Measurements from ENCODE around the gene NEDD4L.

The NEDD4L gene

GRCh38 chr18:58095655-58096054 lies 51.6 kb downstream of the NEDD4L start:
- DNase-seq, result no peak

- no peak for DNase-seq
Observed at GRCh38 chr18:58096658-58097057, 52.6 kb downstream of the NEDD4L start.

GRCh38 chr18:58097121-58097906 lies 53.3 kb downstream of the NEDD4L start:
- no peak for DNase-seq

GRCh38 chr18:58097907-58098166 lies 53.8 kb downstream of the NEDD4L start:
- no peak for DNase-seq

GRCh38 chr18:58098706-58099105 lies 54.7 kb downstream of the NEDD4L start:
- DNase-seq, result no peak

- no peak for DNase-seq
Observed at GRCh38 chr18:58100154-58100553, 56.1 kb downstream of the NEDD4L start.

GRCh38 chr18:58101291-58101794 lies 57.3 kb downstream of the NEDD4L start:
- no peak for DNase-seq

- DNase-seq, result no peak
Observed at GRCh38 chr18:58102018-58102417, 58.0 kb downstream of the NEDD4L start.

- DNase-seq, result no peak
Observed at GRCh38 chr18:58102875-58103274, 58.8 kb downstream of the NEDD4L start.

GRCh38 chr18:58103339-58103985 lies 59.4 kb downstream of the NEDD4L start:
- no peak for DNase-seq

GRCh38 chr18:58104096-58104495 lies 60.1 kb downstream of the NEDD4L start:
- DNase-seq, result no peak

GRCh38 chr18:58105206-58105887 lies 61.3 kb downstream of the NEDD4L start:
- DNase-seq, result no peak

GRCh38 chr18:58105888-58106260 lies 61.8 kb downstream of the NEDD4L start:
- no peak for DNase-seq

GRCh38 chr18:58106289-58107070 lies 62.5 kb downstream of the NEDD4L start:
- no peak for DNase-seq

- DNase-seq, result no peak
Observed at GRCh38 chr18:58109256-58109655, 65.2 kb downstream of the NEDD4L start.

- no peak for DNase-seq
Observed at GRCh38 chr18:58110398-58110797, 66.4 kb downstream of the NEDD4L start.

- DNase-seq, result no peak
Observed at GRCh38 chr18:58112174-58112573, 68.1 kb downstream of the NEDD4L start.

- DNase-seq, result no peak
Observed at GRCh38 chr18:58113337-58113736, 69.3 kb downstream of the NEDD4L start.

GRCh38 chr18:58114766-58115165 lies 70.7 kb downstream of the NEDD4L start:
- DNase-seq, result no peak

- DNase-seq, result no peak
Observed at GRCh38 chr18:58116818-58117217, 72.8 kb downstream of the NEDD4L start.

GRCh38 chr18:58117786-58118403 lies 73.9 kb downstream of the NEDD4L start:
- no peak for DNase-seq

GRCh38 chr18:58118536-58118935 lies 74.5 kb downstream of the NEDD4L start:
- no peak for DNase-seq

GRCh38 chr18:58119819-58120218 lies 75.8 kb downstream of the NEDD4L start:
- DNase-seq, result no peak
